ENCODE data around the gene SHE.

- no peak for TF ChIP-seq POLR2AphosphoS5 (IDR thresholded peaks at IDR 0.05; ENCODE audit: low read depth, low read length)
- no peak for TF ChIP-seq REST (IDR thresholded peaks at IDR 0.05; ENCODE audit: insufficient read depth in 1 of 2, low read depth in 2 of 2, low read length in 2 of 2)
Measured at GRCh38 chr1:154501423-154502065, 668 bp downstream of the SHE start.
